Lung (tissue), 10 donors: ENCODE data around the gene FAM185A. TPM values are rescaled to one million over a fixed set of nuclear protein-coding genes. Genes with fewer than 3 reads are reported as not detected.
"Not testable (repeated sequence)": the region's sequence is repeated elsewhere in the genome, so short reads cannot be mapped to it uniquely, and the experiment has no call there.

Source experiments
- ATAC-seq: fragments of 200-7000 bp; cut with Tn5 transposase; one replicate; pipeline ENCODE4 v1.9.1; 2020; ENCODE audit warnings: moderate number of reproducible peaks; ENCODE audit not compliant: insufficient read depth, low FRiP score
- DNase-seq, 3 donors: peaks; one replicate each; pipeline ENCODE4 v3.0.0-alpha.2; 2013 to 2017
- H3K27ac ChIP-seq, 2 donors: one replicate each; pipeline ENCODE4 v1.5.1; 2013; ENCODE audit warnings: mild to moderate bottlenecking in 2 of 2, moderate library complexity in 2 of 2, control low read depth in 1 of 2, inconsistent platforms in 1 of 2, low read depth in 1 of 2, low read length in 1 of 2
- H3K27me3 ChIP-seq, 3 donors: one replicate each; pipeline ENCODE4 v1.5.1; 2013; ENCODE audit warnings: low read length in 2 of 3; ENCODE audit not compliant: control insufficient read depth in 3 of 3, insufficient read depth in 3 of 3
- H3K36me3 ChIP-seq, 4 donors: one replicate each; pipeline ENCODE4 v1.5.1; 2013; ENCODE audit warnings: low read length in 4 of 4, mild to moderate bottlenecking in 1 of 4, moderate library complexity in 1 of 4; ENCODE audit not compliant: control insufficient read depth in 4 of 4, insufficient read depth in 4 of 4
- H3K4me1 ChIP-seq, 5 donors: one replicate each; pipeline ENCODE4 v1.5.1; 2013; ENCODE audit warnings: low read length in 5 of 5, mild to moderate bottlenecking in 2 of 5, moderate library complexity in 1 of 5; ENCODE audit not compliant: control insufficient read depth in 5 of 5, insufficient read depth in 5 of 5
- H3K4me3 ChIP-seq: one replicate; pipeline ENCODE4 v1.5.1; 2013; ENCODE audit warnings: mild to moderate bottlenecking, control low read depth, moderate library complexity
- H3K9ac ChIP-seq, 2 donors: one replicate each; pipeline ENCODE4 v1.5.1; 2013; ENCODE audit warnings: low read length in 2 of 2, control low read depth in 1 of 2; ENCODE audit not compliant: insufficient read depth in 1 of 2
- H3K9me3 ChIP-seq, 4 donors: one replicate each; pipeline ENCODE4 v1.5.1; 2013; ENCODE audit warnings: low read length in 3 of 4, mild to moderate bottlenecking in 1 of 4, moderate library complexity in 1 of 4; ENCODE audit not compliant: control insufficient read depth in 4 of 4, insufficient read depth in 3 of 4
- WGBS, 2 donors: extraction: QIAGEN DNeasy Blood & Tissue Kit; methylation state at CpG; one replicate each; pipeline ENCODE4 v1.1.7; 2013; 5-methylcytosine and 5-hydroxymethylcytosine counted together
- polyA plus RNA-seq, 2 donors: library from polyadenylated mRNA; stranded (reverse); fragments of 200-250 nt; gene quantifications; one replicate each; pipeline ENCODE4 v1.2.1, GENCODE V29; 2013
- total RNA-seq, 2 donors: library from RNA; depleted of rRNA in 1 of 2; stranded (reverse); fragments of >200 nt in 1 of 2; gene quantifications; one replicate each; pipeline ENCODE4 v1.2.1, GENCODE V29; 2014 to 2021
- donor health status: Bipolar disorder and iron deficiency.
- donor health status: healthy.
- donor health status: DM: yes; HTN: yes; CAD: no.

Gene FAM185A
- total and polyA plus RNA-seq, 4 donors = 2.8 to 17.3 (median 8.0) TPM

- H3K4me1 ChIP-seq, DNase-seq, H3K9me3 ChIP-seq, H3K4me3 ChIP-seq, H3K36me3 ChIP-seq, H3K27ac ChIP-seq, ATAC-seq, H3K9ac ChIP-seq, H3K27me3 ChIP-seq: not testable (repeated sequence)
- WGBS, 2 donors = 80 to 90% methylated on average over 2 of the region's 2 CpGs
Observed at GRCh38 chr7:102729670-102730069, 19.1 kb upstream of the FAM185A start.

GRCh38 chr7:102730431-102730830, 18.4 kb upstream of the FAM185A start:
- WGBS, 2 donors = 90 to 100% methylated on average over 1 of the region's 3 CpGs
- H3K9ac ChIP-seq, DNase-seq: not testable (repeated sequence)

GRCh38 chr7:102742002-102742771, 6.6 kb upstream of the FAM185A start:
- H3K4me1 ChIP-seq, DNase-seq, H3K27ac ChIP-seq, H3K9me3 ChIP-seq, H3K36me3 ChIP-seq, H3K27me3 ChIP-seq, H3K4me3 ChIP-seq, H3K9ac ChIP-seq, ATAC-seq: not testable (repeated sequence)
- 47 to 48% methylated on average over 2 of the region's 4 CpGs for WGBS, 2 donors

More at GRCh38 chr7:102730431-102730830, 18.4 kb upstream of the FAM185A start:
- ATAC-seq, H3K27ac ChIP-seq, H3K4me3 ChIP-seq, H3K36me3 ChIP-seq, H3K4me1 ChIP-seq, H3K9me3 ChIP-seq, H3K27me3 ChIP-seq: not testable (repeated sequence)

GRCh38 chr7:102743861-102744260, 4.9 kb upstream of the FAM185A start:
- H3K27ac ChIP-seq, H3K4me1 ChIP-seq, H3K27me3 ChIP-seq, H3K4me3 ChIP-seq, DNase-seq, H3K9me3 ChIP-seq, ATAC-seq, H3K9ac ChIP-seq, H3K36me3 ChIP-seq: not testable (repeated sequence)
- WGBS, 2 donors = 80 to 91% methylated on average over 7 to 9 of the region's 9 CpGs

GRCh38 chr7:102745494-102746288, 3.1 kb upstream of the FAM185A start:
- H3K9me3 ChIP-seq, H3K4me1 ChIP-seq, H3K27ac ChIP-seq, DNase-seq, H3K9ac ChIP-seq, H3K27me3 ChIP-seq, ATAC-seq, H3K4me3 ChIP-seq, H3K36me3 ChIP-seq: not testable (repeated sequence)
- WGBS, 2 donors = 66 to 74% methylated on average over 4 of the region's 4 CpGs

- not testable (repeated sequence) for H3K27me3 ChIP-seq, H3K36me3 ChIP-seq, H3K4me1 ChIP-seq, H3K9ac ChIP-seq, DNase-seq, ATAC-seq, H3K9me3 ChIP-seq
- Histone ChIP-seq H3K4me3 (peak overlapping the region; percentile 83), H3K27ac (peak overlapping the region; percentile 65 to 80)
- 8 to 29% methylated on average over 7 to 13 of the region's 26 CpGs for WGBS, 2 donors
Observed at GRCh38 chr7:102749445-102749786, 617 bp downstream of the FAM185A start.

- not testable (repeated sequence) for H3K27ac ChIP-seq, H3K4me3 ChIP-seq, H3K36me3 ChIP-seq, H3K9ac ChIP-seq, H3K9me3 ChIP-seq, H3K4me1 ChIP-seq, ATAC-seq, H3K27me3 ChIP-seq
- WGBS, 2 donors = 100% methylated on average over 1 of the region's 1 CpG; no CpG with 5 or more reads in 1 of the 2 donors
- peak in 2 of 3 donors; percentile 27 to 35 for DNase-seq
Observed at GRCh38 chr7:102758227-102758626, 9.4 kb downstream of the FAM185A start.

GRCh38 chr7:102759934-102760333, 11.1 kb downstream of the FAM185A start:
- 55 to 87% methylated on average over 1 of the region's 1 CpG for WGBS, 2 donors
- not testable (repeated sequence) for H3K4me1 ChIP-seq

More at GRCh38 chr7:102759934-102760333, 11.1 kb downstream of the FAM185A start:
- H3K27me3 ChIP-seq, H3K4me3 ChIP-seq, H3K9me3 ChIP-seq, DNase-seq, H3K36me3 ChIP-seq, H3K27ac ChIP-seq, ATAC-seq, H3K9ac ChIP-seq: not testable (repeated sequence)
